K562 (cell line): ENCODE measurements around the gene VAMP4. TPM values are rescaled to one million over a fixed set of nuclear protein-coding genes. Genes with fewer than 3 reads are reported as not detected.

Experiments
- ASH1L ChIP-seq: fragments of 450-650 bp; IDR thresholded peaks from 2 replicates; pipeline ENCODE4 v1.6.1; 2018; ENCODE audit warnings: borderline replicate concordance, mild to moderate bottlenecking, low read depth; ENCODE audit not compliant: partially characterized antibody
- CBX1 ChIP-seq: sonication (generic); IDR thresholded peaks from 2 replicates; pipeline ENCODE4 v1.6.1; 2016; ENCODE audit warnings: antibody characterized with exemption, low read depth, mild to moderate bottlenecking
- CCAR2 ChIP-seq: fragments of 200-400 bp; formaldehyde crosslinking; IDR thresholded peaks from 2 replicates; pipeline ENCODE4 v1.6.1; 2017; ENCODE audit warnings: mild to moderate bottlenecking, low read depth, low read length
- CEBPZ ChIP-seq: fragments of 150-350 bp; IDR thresholded peaks from 2 replicates; pipeline ENCODE4 v1.6.1; 2014; ENCODE audit warnings: low read depth, mild to moderate bottlenecking, low read length, borderline replicate concordance
- EP300 ChIP-seq: IDR thresholded peaks from 2 replicates; pipeline ENCODE4 v1.6.1; 2012; ENCODE audit warnings: low read length, improper control_type of control experiment
- GTF2A2 ChIP-seq: IDR thresholded peaks from 2 replicates; pipeline ENCODE4 v1.6.1; 2016; ENCODE audit warnings: mild to moderate bottlenecking, missing genetic modification characterization, missing compliant biosample characterization
- HMG20B ChIP-seq: fragments of 250-450 bp; sonication (Bioruptor Pico); IDR thresholded peaks from 2 replicates; pipeline ENCODE4 v1.5.0; 2021; ENCODE audit warnings: mild to moderate bottlenecking
- HMGN3 ChIP-seq: IDR thresholded peaks from 2 replicates; pipeline ENCODE4 v1.6.1; 2011; ENCODE audit warnings: borderline replicate concordance, low read depth, mild to moderate bottlenecking, mixed read lengths, low read length; ENCODE audit not compliant: insufficient read length; ENCODE audit errors: extremely low read depth
- JUND ChIP-seq, 2 experiments: IDR thresholded peaks; 2 replicates in 1 of 2; 3 replicates in 1 of 2; pipeline ENCODE4 v1.6.1; 2011; ENCODE audit warnings: borderline replicate concordance in 2 of 2, low read depth in 2 of 2, low read length in 2 of 2, improper control_type of control experiment in 1 of 2, missing biosample characterization in 1 of 2, missing genetic modification characterization in 1 of 2, missing genetic modification reagents in 1 of 2
- KHSRP ChIP-seq: fragments of 450-650 bp; IDR thresholded peaks from 2 replicates; pipeline ENCODE4 v1.6.1; 2017
- NR4A1 ChIP-seq, 2 experiments: fragments of 250-450 bp in 1 of 2; fragments of 450-650 bp in 1 of 2; sonication (Bioruptor Pico) in 1 of 2; IDR thresholded peaks; 2 replicates each; pipeline versions ENCODE4 v1.4.0 to v1.6.1; 2016 to 2020; ENCODE audit warnings: mild to moderate bottlenecking in 2 of 2, missing compliant biosample characterization in 1 of 2, missing genetic modification characterization in 1 of 2, moderate library complexity in 1 of 2
- POLR2AphosphoS2 ChIP-seq: IDR thresholded peaks from 2 replicates; pipeline ENCODE4 v1.6.1; 2012; ENCODE audit warnings: low read length, improper control_type of control experiment
- PTBP1 ChIP-seq: fragments of 200-400 bp; formaldehyde crosslinking; IDR thresholded peaks from 2 replicates; pipeline ENCODE4 v1.6.1; 2017; ENCODE audit warnings: low read depth, low read length
- PTTG1 ChIP-seq: fragments of 450-650 bp; IDR thresholded peaks from 2 replicates; pipeline ENCODE4 v1.6.1; 2016; ENCODE audit warnings: low read depth, mild to moderate bottlenecking, missing genetic modification characterization, missing compliant biosample characterization
- STAG1 ChIP-seq: sonication (generic); formaldehyde crosslinking; IDR thresholded peaks from 2 replicates; pipeline ENCODE4 v1.5.0; 2020; ENCODE audit warnings: missing genetic modification reagents, borderline replicate concordance
- TCF7 ChIP-seq: sonication (generic); IDR thresholded peaks from 2 replicates; pipeline ENCODE4 v1.6.1; 2016; ENCODE audit warnings: antibody characterized with exemption, borderline replicate concordance
- THAP12 ChIP-seq: fragments of 250-450 bp; sonication (Bioruptor Pico); IDR thresholded peaks from 2 replicates; pipeline ENCODE4 v1.9.0; 2021; ENCODE audit warnings: mild to moderate bottlenecking, inconsistent platforms
- UBTF ChIP-seq, 2 experiments: IDR thresholded peaks; 2 replicates each; pipeline ENCODE4 v1.6.1; 2012; ENCODE audit warnings: improper control_type of control experiment in 2 of 2, low read depth in 2 of 2, low read length in 2 of 2, borderline replicate concordance in 1 of 2
- polyA plus RNA-seq, 8 experiments: library from polyadenylated mRNA; depleted of rRNA in 4 of 8; stranded (reverse) in 5 of 8; unstranded in 3 of 8; fragments of >200 nt; fragmentation: Nextera tagmentation in 2 of 8; fragmentation: Illumina TruSeq in 1 of 8; extraction: Ambion mirVana in 2 of 8; extraction: Trizol in 1 of 8; gene quantifications; 2 replicates each; pipeline versions ENCODE4 v1.2.1 to v1.2.3, GENCODE V29; 2011 to 2014; ENCODE audit warnings: inconsistent platforms in 1 of 8, missing spikeins in 1 of 8
- total RNA-seq, 7 experiments: library from RNA; depleted of rRNA in 6 of 7; stranded (reverse); fragments of >200 nt in 6 of 7; fragmentation: Illumina TruSeq in 2 of 7; extraction: Trizol in 2 of 7; gene quantifications; 2 replicates each; pipeline versions ENCODE4 v1.2.1 to v1.2.3, GENCODE V29; 2011 to 2021; ENCODE audit warnings: low replicate concordance in 1 of 7

VAMP4 gene
- total and polyA plus RNA-seq, 9 of the 15 experiments (the other 6 are each of a cell fraction or from before 2014, with no cell fraction given), result 3.3 to 21.4 (median 11.9) TPM

- TF ChIP-seq NR4A1 (CRISPR knock-in tag; IDR thresholded peaks at IDR 0.05), result no peak
- no peak for TF ChIP-seq NR4A1 (tag; IDR thresholded peaks at IDR 0.05)
- TF ChIP-seq HMG20B, result no peak
- TF ChIP-seq TCF7, result peak; percentile 74; the same call in 1 of the 2 replicates
- TF ChIP-seq POLR2AphosphoS2, result peak; percentile 66; the same call in 1 of the 2 replicates
- TF ChIP-seq CCAR2, result no peak
- peak; percentile 61; the same call in 1 of the 2 replicates for TF ChIP-seq EP300
- TF ChIP-seq CBX1, result peak; percentile 90; the same call in 1 of the 2 replicates
- TF ChIP-seq PTTG1, result no peak
- no peak for TF ChIP-seq GTF2A2 (tag)
- peak; percentile 58 to 75; a peak in 2 of 4 replicates for TF ChIP-seq UBTF (IDR thresholded peaks at IDR 0.05; ENCODE audit: borderline replicate concordance in 1 of 2, low read depth in 2 of 2, low read length in 2 of 2)
- peak; percentile 69; the same call in 1 of the 2 replicates for TF ChIP-seq JUND (IDR thresholded peaks at IDR 0.05; ENCODE audit: borderline replicate concordance, low read depth, low read length)
- peak; percentile 36; the same call in 1 of the 3 replicates for TF ChIP-seq JUND (tag; IDR thresholded peaks at IDR 0.05; ENCODE audit: borderline replicate concordance, low read depth, low read length)
- no peak for TF ChIP-seq STAG1 (CRISPR knock-in tag)
- TF ChIP-seq PTBP1, result no peak
- TF ChIP-seq THAP12, result 0 out of 2 replicates have a peak, but pooled peaks have one; percentile 41
- no peak for TF ChIP-seq KHSRP
- peak; percentile 36; the same call in 1 of the 2 replicates for TF ChIP-seq CEBPZ
- TF ChIP-seq ASH1L, result no peak
- TF ChIP-seq HMGN3, result peak; percentile 89
These were observed at the start of gene VAMP4 (continued) for GRCh38 chr1:171741872-171742576.
